IMR-90 (cell line): ENCODE measurements around the gene TRA2B. TPM values are rescaled to one million over a fixed set of nuclear protein-coding genes. Genes with fewer than 3 reads are reported as not detected.

ENCODE experiments used
- ATAC-seq: fragments of 200-7000 bp; cut with Tn5 transposase; 2 replicates; pipeline ENCODE4 v1.9.1; 2020; ENCODE audit warnings: low read depth, mild to moderate bottlenecking, moderate library complexity
- BruUV-seq: library from RNA; stranded (reverse); fragments of 400-500 nt; replicated peaks from 2 replicates; lab custom pipeline; 2021; lab: Mats Ljungman, UMichigan
- CTCF ChIA-PET: fragments of 300-600 bp; formaldehyde crosslinking; extraction: SDS; loops from one replicate; lab custom pipeline; 2021; ENCODE audit warnings: antibody characterized with exemption; lab: Yijun Ruan, JAX
- POLR2A ChIA-PET: fragments of 300-600 bp; sonication (Branson Sonifier 250); formaldehyde crosslinking; loops from one replicate; lab custom pipeline; 2022; ENCODE audit warnings: antibody characterized with exemption; ENCODE audit not compliant: unreplicated experiment; lab: Charles Lee
- DNase-seq: peaks from one replicate; pipeline ENCODE4 v3.0.0; 2013
- H2AFZ ChIP-seq: replicated peaks from 2 replicates; pipeline ENCODE3; 2013; ENCODE audit warnings: low read length, mild to moderate bottlenecking; ENCODE audit not compliant: poor library complexity
- H2AK5ac ChIP-seq: 2 replicates; pipeline ENCODE4 v1.6.1; 2013; ENCODE audit warnings: low read depth, low read length, inconsistent platforms
- H2AK9ac ChIP-seq: replicated peaks from 2 replicates; pipeline ENCODE3; 2013; ENCODE audit warnings: mild to moderate bottlenecking, low read depth, low read length, moderate library complexity; ENCODE audit not compliant: poor library complexity
- H2BK120ac ChIP-seq: 2 replicates; pipeline ENCODE4 v1.6.1; 2013; ENCODE audit warnings: low read depth, low read length, inconsistent platforms
- H2BK15ac ChIP-seq: 3 replicates; pipeline ENCODE4 v1.6.1; 2013; ENCODE audit warnings: low read depth, low read length, inconsistent platforms
- H2BK20ac ChIP-seq: 2 replicates; pipeline ENCODE4 v1.6.1; 2013; ENCODE audit warnings: low read depth, mild to moderate bottlenecking, inconsistent platforms, low read length, moderate library complexity
- H2BK5ac ChIP-seq: 2 replicates; pipeline ENCODE4 v1.6.1; 2013; ENCODE audit warnings: mild to moderate bottlenecking, low read depth, low read length, inconsistent platforms; ENCODE audit not compliant: poor library complexity, severe bottlenecking
- H3K14ac ChIP-seq: replicated peaks from 2 replicates; pipeline ENCODE4 v1.6.1; 2013; ENCODE audit warnings: low read depth, low read length, inconsistent platforms
- H3K18ac ChIP-seq: 2 replicates; pipeline ENCODE4 v1.6.1; 2013; ENCODE audit warnings: low read depth, low read length, control low read depth
- H3K23ac ChIP-seq: 2 replicates; pipeline ENCODE4 v1.6.1; 2013; ENCODE audit warnings: low read depth, low read length, inconsistent platforms
- H3K27ac ChIP-seq: 2 replicates; pipeline ENCODE4 v1.5.1; 2013; ENCODE audit warnings: mild to moderate bottlenecking, control low read depth, low read length; ENCODE audit not compliant: insufficient read depth
- H3K27me3 ChIP-seq: 2 replicates; pipeline ENCODE4 v1.6.1; 2013; ENCODE audit warnings: low read length; ENCODE audit not compliant: control insufficient read depth, insufficient read depth
- H3K36me3 ChIP-seq: 2 replicates; pipeline ENCODE4 v1.6.1; 2013; ENCODE audit warnings: low read length, mixed read lengths; ENCODE audit not compliant: control insufficient read depth, insufficient read depth
- H3K4ac ChIP-seq: 2 replicates; pipeline ENCODE4 v1.6.1; 2013; ENCODE audit warnings: low read depth, low read length, inconsistent platforms
- H3K4me1 ChIP-seq: 2 replicates; pipeline ENCODE4 v1.6.1; 2013; ENCODE audit warnings: low read length, mixed read lengths; ENCODE audit not compliant: control insufficient read depth, insufficient read depth
- H3K4me2 ChIP-seq: 2 replicates; pipeline ENCODE4 v1.6.1; 2013; ENCODE audit warnings: low read depth, mild to moderate bottlenecking, control low read depth, low read length, moderate library complexity
- H3K4me3 ChIP-seq: 2 replicates; pipeline ENCODE4 v1.5.1; 2013; ENCODE audit warnings: low read depth, mild to moderate bottlenecking, control low read depth, low read length, moderate library complexity; ENCODE audit not compliant: insufficient read depth
- H3K56ac ChIP-seq: 2 replicates; pipeline ENCODE4 v1.6.1; 2013; ENCODE audit warnings: low read length, inconsistent platforms; ENCODE audit not compliant: insufficient read depth; ENCODE audit errors: extremely low read depth
- H3K79me1 ChIP-seq, 2 experiments: 2 replicates each; pipeline ENCODE4 v1.6.1; 2013; ENCODE audit warnings: low read length in 2 of 2, inconsistent platforms in 1 of 2, low read depth in 1 of 2
- H3K9ac ChIP-seq: 2 replicates; pipeline ENCODE4 v1.6.1; 2013; ENCODE audit warnings: low read depth, low read length, control low read depth
- H3K9me1 ChIP-seq: 2 replicates; pipeline ENCODE4 v1.6.1; 2013; ENCODE audit warnings: low read length, inconsistent platforms; ENCODE audit not compliant: insufficient read depth
- H3K9me3 ChIP-seq: 2 replicates; pipeline ENCODE4 v1.6.1; 2013; ENCODE audit warnings: low read length; ENCODE audit not compliant: control insufficient read depth, insufficient read depth
- H4K20me1 ChIP-seq: 2 replicates; pipeline ENCODE4 v1.6.1; 2013; ENCODE audit warnings: low read length, inconsistent platforms; ENCODE audit not compliant: insufficient read depth
- H4K5ac ChIP-seq: 2 replicates; pipeline ENCODE4 v1.6.1; 2013; ENCODE audit warnings: mild to moderate bottlenecking, low read depth, low read length, control low read depth
- H4K8ac ChIP-seq, 2 experiments: 2 replicates each; pipeline ENCODE4 v1.6.1; 2013; ENCODE audit warnings: low read depth in 2 of 2, low read length in 2 of 2, control low read depth in 1 of 2, inconsistent platforms in 1 of 2
- H4K91ac ChIP-seq: 2 replicates; pipeline ENCODE4 v1.6.1; 2013; ENCODE audit warnings: low read depth, low read length, inconsistent platforms; ENCODE audit not compliant: insufficient read depth
- POLR2A ChIP-seq: IDR thresholded peaks from 2 replicates; pipeline ENCODE4 v1.6.1; 2012; ENCODE audit warnings: mild to moderate bottlenecking, low read depth, low read length
- SMC3 ChIP-seq: fragments of 150-350 bp; IDR thresholded peaks from 2 replicates; pipeline ENCODE4 v1.6.1; 2016; ENCODE audit warnings: low read depth, mild to moderate bottlenecking, antibody characterized with exemption, low read length, moderate library complexity
- WGBS, 2 experiments: methylation state at CpG; one replicate each; pipeline versions ENCODE4 v1.1.5 to v1.1.7; 2013; ENCODE audit warnings: missing lambda C conversion rate in 2 of 2; ENCODE audit not compliant: insufficient read length in 1 of 2; ENCODE audit errors: extremely low coverage in 2 of 2; 5-methylcytosine and 5-hydroxymethylcytosine counted together
- dilution Hi-C: fragments of 300-500 bp; cut with HindIII; formaldehyde crosslinking; loops from one replicate; pipeline ENCODE4 v1.14.3; 2018; ENCODE audit warnings: low sequenced_read_pairs; ENCODE audit not compliant: unreplicated experiment
- in situ Hi-C: fragments of 300-500 bp; cut with MboI; formaldehyde crosslinking; loops from 3 replicates; pipeline ENCODE4 v1.14.3; 2019; ENCODE audit warnings: low sequenced_read_pairs, inconsistent platforms, mixed read lengths
- intact Hi-C: fragments of 100-400 bp; cut with micrococcal nuclease; formaldehyde crosslinking; loops from 2 replicates; pipeline ENCODE4 v1.10.0; 2022
- polyA plus RNA-seq, 3 experiments: library from polyadenylated mRNA; depleted of rRNA; stranded (reverse); fragments of >200 nt; gene quantifications; 2 replicates each; pipeline ENCODE4 v1.2.3, GENCODE V29; 2012; ENCODE audit warnings: low replicate concordance in 1 of 3
- total RNA-seq: library from RNA; depleted of rRNA; stranded (reverse); fragments of >200 nt; gene quantifications from 2 replicates; pipeline ENCODE4 v1.2.3, GENCODE V29; 2012

TRA2B gene
- total and polyA plus RNA-seq, 2 of the 4 experiments (the other 2 are of a cell fraction), result 127 to 208 TPM

GRCh38 chr3:185912929-185913901 lies 24.6 kb downstream of the TRA2B start:
- intact Hi-C loops, result no loop called here
- TF ChIP-seq POLR2A (peak; percentile 43), SMC3 (no peak)
- no peak overlapping the region for H3K4me2 ChIP-seq
- H2AK5ac ChIP-seq, result no peak overlapping the region
- H2AFZ ChIP-seq, result no peak overlapping the region
- peaks cover 18 to 48% of the 10 kb centered on the region in 2 experiments for H3K79me1 ChIP-seq
- H4K20me1 ChIP-seq, result peaks cover 59% of the 10 kb centered on the region
- 83% methylated on average over 2 of the region's 7 CpGs; no CpG with 5 or more reads in 1 of the 2 experiments for WGBS, 2 experiments
- in situ Hi-C loops, result loop anchor here (25.0 kb wide), 1 partner anchor 251 kb away; no protein-coding TSS in a partner anchor
- no peak overlapping the region for H3K27ac ChIP-seq
- H3K4ac ChIP-seq, result no peak overlapping the region
- H3K56ac ChIP-seq, result no peak overlapping the region
- H3K18ac ChIP-seq, result no peak overlapping the region
- no peak overlapping the region for H4K8ac ChIP-seq
- dilution Hi-C loops, result no loop called here
- no peak for DNase-seq
- H3K4me3 ChIP-seq, result no peak overlapping the region
- CTCF ChIA-PET, result interaction anchor here (0.8 kb wide), 1 partner anchor 253 kb away, joined by 3 read pairs; no protein-coding TSS in a partner anchor
- H3K9me1 ChIP-seq, result no peaks in the 10 kb centered on the region; the same call in 1 of the 2 replicates
- peaks cover 33% of the 10 kb centered on the region for H3K36me3 ChIP-seq
- no peak overlapping the region for H4K5ac ChIP-seq
- no peak overlapping the region for H3K23ac ChIP-seq
- H3K14ac ChIP-seq, result no peak overlapping the region
- no peak overlapping the region for H2BK120ac ChIP-seq
- no peak for ATAC-seq
- no peak overlapping the region for H2AK9ac ChIP-seq
- no peaks in the 10 kb centered on the region for H3K9me3 ChIP-seq
- no peaks in the 10 kb centered on the region for H3K27me3 ChIP-seq
- H2BK15ac ChIP-seq, result no peak overlapping the region
- H2BK20ac ChIP-seq, result no peak overlapping the region
- H2BK5ac ChIP-seq, result no peak overlapping the region
- no peak overlapping the region for H4K91ac ChIP-seq
- BruUV-seq, result no TSS peak
- H3K9ac ChIP-seq, result no peak overlapping the region
- POLR2A ChIA-PET, result no interaction called here
- H3K4me1 ChIP-seq, result no peaks in the 10 kb centered on the region
